Coronary artery (tissue), 2 donors: ENCODE results near the gene RAB36.

Source experiments
- DNase-seq: peaks from one replicate; pipeline ENCODE4 v3.0.0-alpha.2; 2017; ENCODE audit warnings: low spot score
- H3K27ac ChIP-seq, 2 donors: fragments of 200-600 bp; sonication (generic); one replicate each; pipeline ENCODE4 v1.5.1; 2016 to 2019
- H3K4me3 ChIP-seq: fragments of 200-600 bp; sonication (generic); 2 replicates; pipeline ENCODE4 v1.5.1; 2016; ENCODE audit warnings: mild to moderate bottlenecking, moderate library complexity
- CTCF ChIP-seq: fragments of 200-600 bp; sonication (generic); IDR thresholded peaks from one replicate; pipeline ENCODE4 v1.5.1; 2019; ENCODE audit warnings: antibody characterized with exemption

Gene RAB36

GRCh38 chr22:23204541-23205157 lies 59.4 kb downstream of the RAB36 start:
- Histone ChIP-seq H3K27ac (peak overlapping the region; percentile 50 to 87), H3K4me3 (peak overlapping the region; percentile 34)
- DNase-seq: no peak
- TF ChIP-seq CTCF: no peak

GRCh38 chr22:23205339-23206049 lies 60.2 kb downstream of the RAB36 start:
- Histone ChIP-seq H3K4me3 (peak overlapping the region; percentile 34), H3K27ac (peak overlapping the region; percentile 50 to 87)
- TF ChIP-seq CTCF: no peak
- DNase-seq: no peak

GRCh38 chr22:23206915-23207314 lies 61.6 kb downstream of the RAB36 start:
- Histone ChIP-seq H3K27ac (no peak overlapping the region), H3K4me3 (no peak overlapping the region)
- TF ChIP-seq CTCF: no peak
- no peak for DNase-seq

GRCh38 chr22:23207729-23208393 lies 62.6 kb downstream of the RAB36 start:
- no peak for TF ChIP-seq CTCF
- Histone ChIP-seq H3K27ac (no peak overlapping the region), H3K4me3 (no peak overlapping the region)
- DNase-seq: no peak

GRCh38 chr22:23210428-23211170 lies 65.3 kb downstream of the RAB36 start:
- Histone ChIP-seq H3K4me3 (no peak overlapping the region), H3K27ac (no peak overlapping the region)
- no peak for TF ChIP-seq CTCF
- DNase-seq: no peak

- H3K4me3 ChIP-seq: no peak overlapping the region
- no peak for TF ChIP-seq CTCF
Measured at GRCh38 chr22:23211622-23212021, 66.3 kb downstream of the RAB36 start.

More at GRCh38 chr22:23211622-23212021, 66.3 kb downstream of the RAB36 start:
- no peak for DNase-seq
- no peak overlapping the region for H3K27ac ChIP-seq
